HG02678 (cell line): ENCODE data around the gene DLX3.

Source experiments
- ATAC-seq: cut with Tn5 transposase; IDR thresholded peaks from one replicate; pipeline ENCODE4 v1.9.1; 2021; ENCODE audit warnings: mild to moderate bottlenecking, moderate library complexity; ENCODE audit not compliant: unreplicated experiment

The DLX3 gene

DNA sequence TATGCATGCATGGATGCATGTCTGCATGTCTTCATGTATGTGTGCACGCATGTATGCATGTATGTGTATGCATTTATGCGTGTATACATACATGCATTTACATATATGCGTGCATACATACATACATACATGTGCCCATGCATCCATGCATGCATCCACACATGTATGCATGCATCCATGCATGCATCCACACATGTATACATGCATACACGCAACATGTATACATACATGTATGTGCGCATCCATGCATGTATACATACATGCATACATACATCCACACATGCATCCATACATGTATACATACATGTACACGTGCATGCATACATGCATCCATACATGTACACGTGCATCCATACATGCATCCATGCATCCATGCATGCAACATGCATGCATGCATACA lies 29.8 kb upstream of the DLX3 start:
- ATAC-seq, result no peak

DNA sequence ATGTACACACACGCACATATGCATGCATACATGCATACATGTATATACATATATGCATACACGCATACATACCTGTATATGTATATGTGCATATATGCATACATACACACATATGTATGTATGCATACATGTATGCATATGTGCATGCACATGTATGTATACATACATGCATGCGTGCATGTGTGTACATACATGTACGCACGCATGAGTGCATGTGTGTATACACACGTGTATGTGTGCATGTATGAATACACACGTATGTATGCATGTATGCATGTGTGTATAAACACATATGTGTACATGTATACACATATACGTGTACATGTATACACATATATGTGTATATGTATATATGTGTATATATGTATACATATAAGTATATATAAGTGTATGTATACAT lies 28.5 kb upstream of the DLX3 start:
- no peak for ATAC-seq

DNA sequence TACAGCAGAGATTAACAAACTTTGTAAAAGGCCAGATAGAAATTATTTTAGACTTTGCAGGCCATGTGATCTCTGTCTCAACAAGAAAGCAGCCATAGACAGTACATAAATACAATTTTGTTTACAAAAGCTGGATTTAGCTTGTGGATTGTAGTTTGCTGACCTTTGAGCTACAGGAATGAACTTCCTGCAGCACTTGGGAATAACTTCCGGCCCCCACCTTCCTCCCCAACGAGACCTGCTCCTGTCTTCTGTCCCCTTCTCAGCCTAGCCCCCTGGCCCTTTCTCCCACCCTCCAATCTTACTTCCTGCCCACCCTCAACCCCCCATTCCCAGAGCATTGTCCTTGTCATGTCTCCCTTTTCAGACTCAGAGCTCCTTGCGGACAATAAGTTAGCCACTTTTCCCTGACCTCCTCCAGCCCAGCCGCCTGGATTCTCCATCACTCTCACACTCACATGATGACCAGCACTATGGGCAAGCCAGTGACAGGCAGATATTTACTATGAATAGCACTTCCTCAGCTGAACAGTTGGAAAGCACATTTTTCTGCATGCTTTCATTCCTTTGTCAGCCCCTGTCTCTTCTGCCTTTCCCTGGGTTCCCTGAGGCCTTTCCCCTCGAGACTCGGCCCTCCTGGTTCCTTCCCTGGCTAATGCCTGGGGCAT lies 27.6 kb upstream of the DLX3 start:
- ATAC-seq, result no peak

DNA sequence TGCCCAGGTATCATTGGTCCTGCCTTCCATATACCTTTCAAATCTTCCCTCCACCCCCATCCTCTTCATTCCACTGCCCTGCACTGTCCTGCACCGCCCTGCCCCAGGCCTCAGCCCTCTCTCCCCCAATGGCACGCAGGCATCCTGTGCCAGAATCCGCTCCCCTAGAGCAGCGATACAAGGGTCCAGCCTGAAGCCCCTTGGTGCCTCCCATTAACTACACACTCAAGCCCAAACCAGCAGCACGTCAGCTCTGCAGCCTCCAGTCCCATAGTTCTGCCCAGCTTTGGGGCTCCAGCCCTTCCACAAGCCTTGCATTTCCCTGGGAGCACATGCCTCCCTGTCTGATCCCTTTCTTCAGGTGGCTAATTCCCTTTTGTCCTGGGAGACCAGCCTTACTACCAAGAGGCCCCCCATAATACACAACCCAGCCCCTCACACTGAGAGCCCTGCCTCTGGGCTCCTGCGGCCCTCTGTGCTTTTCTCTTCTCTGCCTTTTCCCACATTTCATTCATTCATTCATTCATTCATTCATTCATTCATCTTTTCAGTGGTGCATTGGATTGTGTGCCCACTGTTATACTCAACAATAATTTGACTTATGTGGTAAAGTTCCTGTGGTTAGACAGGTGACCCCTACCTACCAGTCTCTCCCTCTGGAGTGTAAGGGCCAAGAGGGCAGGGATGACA lies 26.8 kb upstream of the DLX3 start:
- ATAC-seq, result no peak

DNA sequence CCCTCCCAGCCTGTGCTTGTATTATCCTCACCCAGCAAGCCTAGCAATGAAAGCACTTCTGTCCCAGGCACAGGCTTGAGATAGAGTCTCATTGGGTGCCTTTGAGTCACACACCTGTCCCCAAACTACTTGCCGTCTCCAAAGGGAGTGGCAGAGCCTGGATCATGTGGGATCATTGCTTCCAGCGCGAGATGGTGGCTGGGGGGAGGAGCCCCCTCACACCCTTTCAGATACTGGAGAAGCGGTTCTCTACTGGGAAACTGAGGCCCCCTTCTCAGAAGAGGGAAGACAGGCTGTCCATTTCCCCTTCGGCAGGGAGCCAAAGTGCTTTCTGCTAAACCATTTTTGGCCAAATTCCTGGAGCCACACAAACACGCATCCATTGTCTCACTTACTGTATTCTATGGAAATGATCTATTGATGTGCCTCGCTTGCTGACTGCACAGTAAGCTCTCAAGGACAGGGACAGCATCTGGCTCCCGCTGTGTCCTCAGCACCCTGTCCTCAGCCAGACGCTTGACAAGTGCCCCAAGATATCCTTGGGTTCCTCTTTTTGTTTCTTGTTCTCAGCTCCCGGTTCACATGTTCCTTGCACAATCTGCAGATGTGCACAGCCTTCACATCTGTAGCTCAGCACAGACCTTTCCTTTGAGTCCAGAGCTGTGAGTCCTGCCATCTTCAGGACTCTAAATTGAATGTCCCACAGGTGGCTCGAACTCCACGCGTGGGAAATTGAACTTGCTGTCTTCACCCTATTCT lies 26.0 kb upstream of the DLX3 start:
- no peak for ATAC-seq

DNA sequence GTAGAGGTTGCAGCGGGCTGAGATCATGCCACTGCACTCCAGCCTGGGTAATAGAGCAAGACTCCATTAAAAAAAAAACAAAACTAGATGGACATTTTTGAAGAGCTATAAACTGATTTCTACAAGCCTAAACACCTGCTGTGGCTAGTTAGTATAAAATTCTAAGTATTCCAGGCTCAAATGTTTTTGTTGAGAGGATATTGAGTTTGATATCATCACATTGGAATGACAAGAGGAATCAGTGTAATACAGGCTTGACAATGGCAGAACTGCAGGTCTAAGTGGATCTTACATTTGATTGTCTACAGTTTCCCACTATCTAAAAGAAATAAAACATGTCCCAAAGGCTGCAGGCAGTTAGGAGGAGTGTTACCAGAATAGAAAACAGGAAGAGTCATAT lies 23.9 kb upstream of the DLX3 start:
- ATAC-seq, result no peak

DNA sequence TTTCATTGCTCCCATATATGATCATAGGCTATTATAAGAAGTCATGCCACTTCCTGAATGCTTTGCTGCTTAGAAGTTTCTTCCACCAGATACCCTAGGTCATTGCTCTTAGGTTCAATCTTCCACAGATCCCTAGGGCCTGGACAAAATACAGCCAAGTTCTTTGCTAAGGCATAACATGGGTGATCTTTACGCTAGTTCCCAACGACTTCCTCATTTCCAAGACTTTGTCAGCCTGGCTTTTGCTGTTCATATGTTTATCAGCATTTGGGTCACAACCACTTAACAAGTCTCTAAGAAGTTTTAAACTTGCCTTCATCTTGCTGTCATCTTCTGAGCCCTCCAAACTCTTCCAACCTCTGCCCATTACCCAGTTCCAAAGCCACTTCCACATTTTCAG lies 20.1 kb upstream of the DLX3 start:
- ATAC-seq, result no peak

DNA sequence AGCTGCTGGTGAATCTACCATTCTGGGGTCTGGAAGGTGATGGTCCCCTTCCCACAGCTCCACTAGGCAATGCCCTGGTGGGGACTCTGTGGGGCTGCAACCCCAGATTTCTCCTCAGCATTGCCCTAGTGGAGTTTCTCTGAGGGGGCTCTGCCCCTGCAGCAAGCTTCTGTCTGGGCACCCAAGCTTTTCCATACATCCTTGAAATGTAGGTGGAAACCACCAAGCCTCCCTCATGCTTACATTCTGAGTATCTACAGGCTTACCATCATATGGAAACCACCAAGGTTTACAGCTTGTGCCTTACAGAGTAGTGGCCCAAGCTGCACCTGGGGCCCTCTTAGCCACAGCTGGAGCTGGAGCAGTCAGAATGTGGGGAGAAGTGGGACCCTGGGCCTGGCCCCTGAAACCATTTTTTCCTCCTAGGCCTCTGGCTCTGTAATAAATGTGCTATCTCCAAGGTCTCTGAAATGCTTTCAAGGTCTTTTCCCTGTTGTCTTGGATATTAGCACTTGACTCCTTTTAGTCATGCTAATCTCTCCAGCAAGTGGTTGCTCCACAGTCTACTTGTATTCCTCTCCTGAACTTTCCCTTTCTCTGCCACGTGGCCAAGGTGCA lies 19.6 kb upstream of the DLX3 start:
- ATAC-seq, result no peak

DNA sequence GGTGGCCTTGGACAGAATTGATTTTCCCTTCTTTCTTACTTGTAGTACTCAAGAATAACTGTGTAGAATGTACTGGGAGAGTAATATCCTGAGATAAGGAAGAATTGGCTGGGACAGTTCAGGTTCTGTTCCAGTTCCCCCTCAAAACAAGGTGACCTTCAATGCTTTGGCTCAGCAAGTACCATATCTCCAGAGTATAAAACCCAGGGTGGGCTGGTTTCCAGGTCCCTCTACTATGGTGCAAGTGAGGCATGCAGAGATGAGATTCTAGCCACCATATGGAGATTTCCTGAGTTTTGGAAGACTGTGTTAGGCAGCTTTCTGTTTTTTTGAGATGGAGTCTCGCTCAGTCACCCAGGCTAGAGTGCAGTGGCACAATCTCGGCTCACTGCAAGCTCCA lies 18.1 kb upstream of the DLX3 start:
- no peak for ATAC-seq

DNA sequence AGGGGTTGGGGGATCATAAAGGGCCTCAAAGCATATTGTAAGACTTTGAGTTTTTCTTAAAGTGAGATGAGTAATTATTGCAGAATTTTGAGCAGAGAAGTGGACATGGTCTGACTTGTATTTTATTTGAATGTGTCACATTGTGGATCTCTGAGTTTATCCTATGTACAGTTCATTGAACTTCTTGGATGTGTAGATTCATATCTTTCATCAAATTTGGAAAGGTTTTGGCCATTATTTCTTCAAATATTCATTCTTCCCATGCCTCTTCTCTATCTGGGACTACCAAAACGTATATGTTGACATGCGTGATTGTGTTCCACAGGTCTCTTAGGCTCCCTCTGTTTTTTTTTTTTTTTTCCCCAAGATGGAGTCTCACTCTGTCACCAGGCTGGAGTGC lies 14.3 kb upstream of the DLX3 start:
- ATAC-seq, result no peak

DNA sequence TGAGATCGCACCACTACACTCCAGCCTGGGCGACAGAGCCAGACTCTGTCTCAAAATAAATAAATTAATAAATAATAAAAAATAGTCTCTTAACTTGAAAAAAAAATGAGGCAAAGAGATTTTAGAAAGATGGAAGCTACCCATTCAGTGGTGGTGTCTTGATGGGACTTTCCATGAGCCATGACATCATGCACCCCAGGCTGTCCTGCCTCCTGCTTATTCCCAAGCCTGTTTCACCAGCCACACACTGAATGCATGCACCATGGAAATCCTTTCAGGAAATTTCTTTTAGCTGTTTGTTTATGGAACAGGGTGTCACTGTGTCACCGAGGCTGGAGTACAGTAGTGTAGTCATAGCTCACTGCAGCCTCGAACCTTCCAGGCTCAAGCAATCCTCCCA lies 8.9 kb upstream of the DLX3 start:
- no peak for ATAC-seq

DNA sequence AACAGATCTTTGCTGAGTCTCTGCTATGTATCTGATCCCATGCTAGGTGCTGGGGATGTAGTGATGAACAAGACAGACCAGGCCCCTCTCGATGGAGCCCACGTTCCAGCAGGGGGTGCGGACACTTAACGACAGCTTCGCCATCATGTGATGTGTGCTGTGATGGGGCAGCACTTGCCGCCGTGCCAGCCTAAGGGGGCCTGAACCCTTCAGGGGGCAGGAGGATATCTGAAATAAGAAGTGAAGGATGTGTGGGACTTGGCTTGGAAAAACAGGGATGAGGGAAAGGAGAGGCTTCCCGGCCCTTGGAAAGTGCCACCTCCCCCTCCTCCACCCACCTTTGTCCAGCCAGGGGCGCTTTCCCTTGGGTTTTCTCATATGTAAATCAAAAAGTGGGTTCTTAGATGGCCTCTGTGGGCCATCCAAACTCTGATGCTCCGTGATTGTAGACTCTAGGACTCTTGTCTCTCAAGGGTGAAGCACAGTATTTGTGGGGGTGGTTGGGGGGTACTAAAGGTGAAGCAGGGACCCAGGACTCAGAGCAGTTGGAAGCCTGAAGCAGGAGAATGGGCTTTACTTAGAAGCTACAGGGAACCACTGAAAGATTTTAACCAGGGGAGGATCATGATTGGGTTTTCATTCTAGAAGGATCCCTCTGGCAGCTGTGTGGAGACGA lies 4.0 kb upstream of the DLX3 start:
- no peak for ATAC-seq

DNA sequence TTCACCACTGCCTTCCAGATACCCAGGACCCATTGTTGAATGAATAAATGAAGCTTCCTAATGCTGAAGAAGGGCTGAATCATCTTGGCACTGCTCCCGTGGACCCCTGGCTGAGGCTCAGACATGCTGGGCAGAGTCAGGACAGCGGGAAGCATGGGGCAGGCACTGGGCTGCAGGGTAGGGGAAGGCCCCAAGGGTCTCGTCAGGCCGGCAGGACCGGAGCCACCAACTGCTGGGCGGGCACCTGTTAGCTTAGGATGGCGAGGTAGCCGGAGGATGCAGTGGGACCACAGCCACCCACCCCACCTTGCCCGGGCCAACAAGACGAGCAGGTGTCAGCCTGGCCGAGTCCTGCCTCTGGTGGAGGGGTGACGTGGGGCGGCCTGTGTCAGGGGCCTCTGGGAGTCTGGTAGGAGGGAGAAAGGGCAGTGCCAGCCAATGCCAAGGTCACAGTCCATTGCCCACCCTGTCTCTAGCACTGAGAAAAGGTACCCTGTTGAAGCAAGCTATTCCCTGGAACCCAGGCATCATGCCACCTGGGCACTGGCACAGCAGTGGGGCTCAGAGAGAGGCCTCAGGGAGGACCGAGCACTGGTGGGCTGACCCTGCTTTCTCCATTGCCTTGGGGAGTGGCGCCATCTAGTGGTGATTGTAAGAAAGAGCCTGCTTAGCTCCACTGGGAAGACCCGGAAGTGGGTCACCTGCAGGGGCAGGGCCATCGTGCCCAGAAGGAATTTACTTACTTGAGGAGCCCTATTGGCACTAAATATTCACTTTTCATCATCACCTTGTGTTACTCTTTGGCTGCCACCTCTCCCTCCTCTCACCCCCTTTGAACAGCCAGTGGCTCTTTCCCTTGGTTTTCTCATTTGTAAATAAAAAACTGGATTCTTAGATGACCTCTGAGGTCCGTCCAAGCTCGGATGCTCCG lies 3.0 kb upstream of the DLX3 start:
- ATAC-seq, result peak; percentile 68

DNA sequence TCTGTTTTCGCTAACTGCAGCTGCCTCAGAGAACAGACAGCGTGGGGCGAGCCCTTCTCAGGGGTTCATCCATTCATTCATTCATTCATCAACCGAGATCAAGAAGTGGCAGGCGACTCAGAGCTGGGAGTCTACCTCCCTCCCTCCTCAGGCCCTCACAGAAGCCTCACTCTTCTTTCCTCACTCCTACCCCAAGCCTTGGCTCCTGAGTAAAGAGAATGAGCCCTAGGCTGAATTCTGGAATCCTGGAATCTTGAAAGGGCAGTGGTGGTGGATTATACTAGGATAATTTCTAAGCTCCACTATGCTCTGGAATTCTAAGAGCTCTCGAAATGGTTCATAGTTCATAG lies 2.3 kb upstream of the DLX3 start:
- no peak for ATAC-seq

DNA sequence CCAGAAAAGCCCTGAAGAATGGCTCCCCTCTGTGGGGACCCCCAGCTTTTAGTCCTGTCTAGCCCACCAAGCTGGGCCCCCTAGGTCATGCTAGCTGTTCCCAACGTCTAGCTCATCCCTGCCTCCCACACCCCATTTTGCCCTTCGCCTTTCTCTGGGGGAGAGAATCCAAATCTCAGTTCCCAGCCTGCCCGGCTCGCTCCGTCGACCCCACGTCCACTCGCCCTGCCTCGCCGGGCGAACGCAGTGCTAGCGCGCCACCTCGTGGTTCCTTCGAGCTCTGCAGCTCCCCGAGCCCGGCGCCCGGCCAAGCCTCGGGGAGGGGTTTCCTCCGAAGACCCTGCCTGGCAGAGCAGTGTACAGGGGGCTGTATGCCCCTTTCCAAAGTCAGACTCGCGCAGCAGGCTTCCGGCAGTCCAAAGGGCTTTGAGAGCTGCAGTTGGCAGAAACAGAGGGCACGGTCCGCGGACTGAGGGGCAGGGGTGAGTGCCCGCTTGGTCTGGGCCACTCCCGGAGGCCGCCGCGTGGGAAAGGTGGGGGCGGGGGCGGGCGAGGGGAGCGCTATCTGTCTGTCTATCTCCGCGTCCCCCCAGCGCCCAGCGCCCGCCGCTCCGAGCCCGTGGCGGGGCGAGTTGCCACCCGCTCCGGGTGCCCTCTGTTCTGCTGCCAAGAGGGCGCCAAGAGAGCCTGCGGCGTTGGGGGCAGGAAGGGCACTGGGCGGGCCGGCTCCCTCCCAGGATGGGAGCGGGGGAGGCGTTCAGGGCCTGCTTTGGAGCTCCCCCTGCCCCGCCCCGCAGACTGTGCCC lies 1.7 kb upstream of the DLX3 start:
- ATAC-seq, result no peak

DNA sequence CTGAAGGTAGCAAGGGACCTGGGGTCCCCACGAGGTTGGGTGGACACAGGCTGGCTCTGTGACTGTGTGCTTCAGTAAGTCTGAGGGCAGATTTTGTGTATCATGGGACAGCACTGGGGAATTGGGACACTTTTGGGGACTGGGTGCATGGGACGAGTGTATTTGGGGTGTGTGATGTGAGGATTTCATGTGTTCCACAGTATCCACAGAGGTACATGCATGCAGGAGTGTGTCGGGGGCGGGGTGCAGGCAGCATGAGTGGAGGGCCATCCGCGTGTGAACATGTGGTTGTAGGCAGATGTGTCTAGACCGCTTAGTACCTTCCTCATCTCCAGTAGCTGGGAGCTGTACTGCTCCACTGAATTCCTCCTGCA lies 1.1 kb upstream of the DLX3 start:
- ATAC-seq, result no peak

DNA sequence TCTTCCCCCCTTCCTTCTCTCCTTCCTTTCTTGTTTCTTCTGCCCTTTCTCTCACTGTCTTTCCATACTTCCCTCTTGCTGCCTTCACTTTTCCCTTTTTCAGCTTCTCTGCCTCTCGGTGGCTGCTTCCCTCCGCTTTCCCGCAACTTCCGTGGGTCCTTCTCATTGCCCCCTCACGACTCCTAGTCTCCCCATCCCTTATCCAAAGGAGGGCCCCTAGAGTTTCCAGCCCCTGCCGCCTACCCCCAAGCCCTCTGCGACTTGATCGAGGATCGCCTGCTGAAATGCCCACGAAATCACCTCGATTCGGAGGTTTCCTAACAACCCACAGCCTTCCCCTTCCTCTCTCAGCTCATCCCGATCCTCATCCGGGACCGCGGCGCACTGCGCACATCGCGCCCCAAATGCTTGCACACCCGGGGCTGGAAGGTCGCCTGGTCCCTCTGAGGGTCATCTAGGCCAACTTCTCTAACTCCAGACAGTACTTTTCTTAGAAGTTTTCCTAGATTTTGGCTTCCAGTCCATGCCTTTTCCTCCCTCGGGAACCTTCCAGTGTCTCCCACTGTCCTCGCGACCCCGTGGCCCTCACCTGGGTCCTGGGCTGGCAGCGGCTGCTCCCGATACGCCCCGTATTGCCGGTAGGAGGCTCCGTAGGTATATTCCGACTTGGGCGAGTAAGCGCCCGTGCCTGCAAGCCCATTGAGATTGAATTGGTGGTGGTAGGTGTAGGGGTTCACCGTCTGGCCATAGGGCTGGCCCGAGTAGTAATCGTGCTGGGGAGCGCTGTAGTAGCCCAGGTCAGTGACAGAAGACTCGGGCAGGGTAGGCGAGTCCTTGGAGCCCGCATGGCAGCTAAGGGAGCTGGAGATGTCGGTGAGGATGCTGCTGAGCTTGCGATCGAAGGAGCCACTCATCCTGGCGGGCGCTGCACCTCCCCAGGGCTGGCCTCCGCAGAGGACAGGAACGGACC lies 654 bp downstream of the DLX3 start:
- no peak for ATAC-seq

DNA sequence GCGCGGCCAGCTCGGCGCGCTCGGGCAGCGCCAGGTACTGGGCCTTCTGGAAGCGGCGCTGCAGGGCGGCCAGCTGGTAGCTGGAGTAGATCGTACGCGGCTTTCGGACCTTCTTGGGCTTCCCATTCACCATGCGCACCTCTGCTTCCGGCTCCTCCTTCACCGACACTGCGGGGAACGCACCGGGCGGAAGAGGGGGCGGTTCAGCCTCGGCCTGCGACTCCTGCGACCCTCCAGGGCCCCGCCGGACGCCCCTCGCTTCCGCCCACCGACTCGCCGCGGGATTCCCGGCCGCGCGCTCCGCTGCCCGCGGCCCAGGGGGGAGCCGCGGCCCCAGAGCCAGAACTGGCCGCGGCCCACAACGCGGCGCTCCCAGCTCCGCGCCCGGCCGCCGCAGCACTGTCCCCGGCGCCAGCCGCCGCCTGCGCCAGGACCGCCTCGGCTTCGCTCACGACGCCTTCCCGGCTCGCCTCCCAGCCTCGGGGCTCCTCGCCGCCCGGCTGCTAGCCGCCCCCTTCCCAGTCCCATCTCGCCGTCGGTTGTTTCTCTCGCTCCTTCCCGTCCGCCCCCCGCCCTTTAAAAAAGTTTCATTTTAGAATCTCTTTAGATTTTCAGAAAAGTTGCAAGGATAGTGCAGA lies 1.5 kb downstream of the DLX3 start:
- no peak for ATAC-seq
